Measurements from ENCODE around the gene SACM1L. TPM values are rescaled to one million over a fixed set of nuclear protein-coding genes. Genes with fewer than 3 reads are reported as not detected.
A peak's percentile ranks its signal among the peaks of the same experiment; 100 is the strongest.

SACM1L gene
- total RNA-seq, 2 donors from 2014 or later: 149 to 161 TPM

DNA sequence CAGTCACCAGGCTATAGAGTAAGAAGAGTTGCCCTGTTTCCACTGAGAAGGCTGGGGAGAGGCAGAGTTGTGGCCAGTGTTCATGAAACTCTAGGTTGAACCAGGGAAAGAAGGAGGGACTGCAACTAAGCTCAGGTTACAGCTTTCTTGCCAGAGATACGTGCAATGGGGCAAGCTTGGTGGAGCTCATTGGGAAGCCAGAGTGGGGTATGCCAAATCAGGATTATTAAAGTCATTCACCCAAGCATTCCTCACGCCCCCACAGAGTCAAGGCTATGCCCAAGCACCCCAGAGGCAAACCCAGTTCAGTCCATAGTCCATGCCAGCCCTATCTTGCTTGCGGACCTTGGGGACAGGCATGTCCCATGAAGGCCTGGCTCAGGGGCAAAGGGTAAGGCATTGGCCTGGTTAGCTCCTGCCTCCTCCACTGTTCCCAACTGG is 89.6 kb downstream of the SACM1L start:
- H3K4me1 Mint-ChIP-seq: peaks cover 21% of the 10 kb centered on the region

DNA sequence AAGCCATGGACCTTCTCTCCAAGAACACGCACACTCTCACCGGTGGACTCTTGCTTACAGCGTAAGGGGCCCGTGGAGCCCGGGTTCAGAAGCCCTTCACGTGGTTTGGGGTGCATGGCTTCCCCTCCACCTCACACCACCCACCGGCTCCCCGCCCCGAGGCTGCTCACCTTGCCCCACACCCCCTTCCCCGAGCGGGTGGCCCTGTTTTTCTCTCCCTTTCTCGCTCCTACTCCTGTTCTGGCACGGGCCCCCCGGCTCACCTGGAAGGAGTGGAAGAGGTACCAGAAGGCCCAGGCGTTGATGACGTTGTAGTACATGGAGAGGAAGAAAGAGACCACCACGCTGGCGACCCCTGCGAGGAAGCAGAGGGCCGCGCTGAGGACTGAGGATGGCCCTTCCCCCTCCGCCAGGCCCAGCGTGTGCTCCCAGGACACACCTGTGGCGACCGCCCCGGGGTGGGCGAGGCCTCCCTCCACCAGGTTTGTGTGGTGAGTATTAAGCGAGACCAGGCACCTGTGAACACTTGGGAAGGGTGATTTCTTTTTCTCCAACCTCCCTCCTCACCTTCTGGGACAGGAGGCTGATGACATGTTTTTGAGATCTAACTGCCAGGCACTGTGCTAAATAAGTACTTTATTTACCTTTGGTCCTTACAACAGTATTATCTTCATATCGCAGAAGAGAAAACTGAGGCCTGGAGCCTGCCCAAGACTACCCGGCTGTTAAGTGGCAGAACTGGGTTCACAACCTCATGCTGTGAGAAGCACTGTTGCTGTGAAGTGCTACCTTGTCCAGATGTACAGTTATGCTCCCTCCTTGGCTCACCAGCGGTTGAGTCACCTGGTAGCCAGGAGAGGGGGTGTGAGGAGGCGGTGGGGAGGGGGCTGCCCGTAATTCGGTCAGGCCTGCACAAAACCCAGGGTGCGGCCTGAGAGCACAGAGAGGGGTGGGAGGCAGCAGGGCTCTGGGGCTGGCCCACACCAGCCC is 90.8 kb downstream of the SACM1L start:
- Mint-ChIP-seq H3K9me3 (peaks cover 5% of the 10 kb centered on the region), H3K4me3 (no peak overlapping the region), H3K4me1 (peaks cover 16% of the 10 kb centered on the region), H3K27ac (no peak overlapping the region), H3K36me3 (ENCODE audit: low read depth) (peaks cover 5% of the 10 kb centered on the region), H3K27me3 (ENCODE audit: insufficient read depth) (peaks cover 4% of the 10 kb centered on the region)
- Histone ChIP-seq H3K27me3 (ENCODE audit: control insufficient read depth, insufficient read depth, low read length, poor library complexity, severe bottlenecking) (no peaks in the 10 kb centered on the region), H3K4me1 (ENCODE audit: control insufficient read depth, insufficient read depth, low read length) (no peaks in the 10 kb centered on the region), H3K4me3 (ENCODE audit: low read length) (no peak overlapping the region), H3K36me3 (ENCODE audit: control insufficient read depth, insufficient read depth, low read length) (no peaks in the 10 kb centered on the region), H3K9ac (ENCODE audit: extremely low read depth, low read length, poor library complexity, severe bottlenecking) (no peak overlapping the region), H3K9me3 (ENCODE audit: control insufficient read depth, low read length) (peaks cover 6% of the 10 kb centered on the region), H3K27ac (ENCODE audit: low read depth, low read length) (no peak overlapping the region)
- DNase-seq: peak; percentile 44
- TF ChIP-seq CTCF (conservative IDR thresholded peaks at IDR 0.05): no peak
- 93 to 95% methylated on average over 14 to 35 of the region's 35 CpGs for WGBS, 2 experiments (ENCODE audit: insufficient coverage in 1 of 2, insufficient read length in 1 of 2)

More for the DNA sequence above, 89.6 kb downstream of the SACM1L start:
- no peaks in the 10 kb centered on the region for H3K27me3 ChIP-seq (ENCODE audit: control insufficient read depth, insufficient read depth, low read length, poor library complexity, severe bottlenecking)
- 87 to 100% methylated on average over 2 to 3 of the region's 3 CpGs for WGBS, 2 experiments (ENCODE audit: insufficient coverage in 1 of 2, insufficient read length in 1 of 2)
- Mint-ChIP-seq H3K27ac (no peak overlapping the region), H3K9me3 (no peaks in the 10 kb centered on the region), H3K27me3 (ENCODE audit: insufficient read depth) (peaks cover 8% of the 10 kb centered on the region), H3K36me3 (ENCODE audit: low read depth) (no peaks in the 10 kb centered on the region), H3K4me3 (no peak overlapping the region)
- no peaks in the 10 kb centered on the region for H3K9me3 ChIP-seq (ENCODE audit: control insufficient read depth, low read length)
- H3K36me3 ChIP-seq (ENCODE audit: control insufficient read depth, insufficient read depth, low read length): no peaks in the 10 kb centered on the region
- TF ChIP-seq CTCF (conservative IDR thresholded peaks at IDR 0.05): no peak
- H3K27ac ChIP-seq (ENCODE audit: low read depth, low read length): no peak overlapping the region
- H3K4me3 ChIP-seq (ENCODE audit: low read length): no peak overlapping the region
- no peaks in the 10 kb centered on the region for H3K4me1 ChIP-seq (ENCODE audit: control insufficient read depth, insufficient read depth, low read length)
- H3K9ac ChIP-seq (ENCODE audit: extremely low read depth, low read length, poor library complexity, severe bottlenecking): no peak overlapping the region
- DNase-seq: peak; percentile 33

DNA sequence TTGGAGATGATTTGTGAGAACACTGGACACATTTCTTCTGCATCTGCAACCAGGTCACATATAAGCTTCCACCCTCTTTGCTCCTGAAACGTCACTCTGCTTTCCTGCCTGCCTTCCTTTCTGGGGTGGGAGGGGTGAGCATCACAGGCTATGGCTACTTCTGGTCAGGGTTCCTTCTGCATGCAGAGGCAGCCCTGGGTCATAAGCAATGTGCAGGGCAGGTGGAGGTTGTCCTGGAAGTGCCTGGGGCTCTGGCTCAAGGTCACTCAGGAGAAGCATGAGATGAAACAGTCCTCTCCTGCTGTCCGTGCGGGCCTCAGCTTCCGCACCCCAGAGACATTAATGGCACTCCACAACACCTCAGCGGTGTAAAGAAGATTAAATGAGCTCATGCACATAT is 92.1 kb downstream of the SACM1L start:
- no peak for TF ChIP-seq CTCF (conservative IDR thresholded peaks at IDR 0.05)
- peaks cover 4% of the 10 kb centered on the region for H3K27me3 Mint-ChIP-seq (ENCODE audit: insufficient read depth)
- Histone ChIP-seq H3K9me3 (ENCODE audit: control insufficient read depth, low read length) (peaks cover 6% of the 10 kb centered on the region), H3K27me3 (ENCODE audit: control insufficient read depth, insufficient read depth, low read length, poor library complexity, severe bottlenecking) (no peaks in the 10 kb centered on the region), H3K36me3 (ENCODE audit: control insufficient read depth, insufficient read depth, low read length) (no peaks in the 10 kb centered on the region), H3K27ac (ENCODE audit: low read depth, low read length) (no peak overlapping the region), H3K4me3 (ENCODE audit: low read length) (no peak overlapping the region), H3K9ac (ENCODE audit: extremely low read depth, low read length, poor library complexity, severe bottlenecking) (no peak overlapping the region), H3K4me1 (ENCODE audit: control insufficient read depth, insufficient read depth, low read length) (no peaks in the 10 kb centered on the region)
- H3K4me3 Mint-ChIP-seq: no peak overlapping the region
- peaks cover 5% of the 10 kb centered on the region for H3K36me3 Mint-ChIP-seq (ENCODE audit: low read depth)
- 67 to 93% methylated on average over 1 to 5 of the region's 5 CpGs for WGBS, 2 experiments (ENCODE audit: insufficient coverage in 1 of 2, insufficient read length in 1 of 2)
- no peak overlapping the region for H3K27ac Mint-ChIP-seq
- DNase-seq: peak; percentile 31
- H3K4me1 Mint-ChIP-seq: peaks cover 7% of the 10 kb centered on the region
- H3K9me3 Mint-ChIP-seq: peaks cover 5% of the 10 kb centered on the region

Measured in endodermal cell (in vitro differentiated cells).